HepG2 (cell line): Measurements from ENCODE around the gene RAB8A.

Experiments
- IRF9 ChIP-seq: sonication (generic); formaldehyde crosslinking; IDR thresholded peaks from 2 replicates; pipeline ENCODE4 v1.8.0; 2022; ENCODE audit warnings: missing genetic modification reagents, mild to moderate bottlenecking, borderline replicate concordance
- NCOR1 ChIP-seq: fragments of 200-600 bp; sonication (generic); IDR thresholded peaks from 2 replicates; pipeline ENCODE4 v1.7.0; 2017; ENCODE audit warnings: antibody characterized with exemption, low read length, borderline replicate concordance
- POLR2A ChIP-seq, 2 experiments: IDR thresholded peaks; 2 replicates each; pipeline ENCODE4 v1.6.1; 2011; ENCODE audit warnings: low read depth in 2 of 2, low read length in 2 of 2, mild to moderate bottlenecking in 1 of 2, moderate library complexity in 1 of 2; ENCODE audit not compliant: insufficient read depth in 1 of 2
- PRDM15 ChIP-seq: sonication (generic); formaldehyde crosslinking; IDR thresholded peaks from 2 replicates; pipeline ENCODE4 v1.4.0; 2020; ENCODE audit warnings: missing genetic modification reagents
- USF2 ChIP-seq, 2 experiments: sonication (generic) in 1 of 2; formaldehyde crosslinking in 1 of 2; IDR thresholded peaks; 2 replicates each; pipeline versions ENCODE4 v1.5.1 to v1.6.1; 2011 to 2020; ENCODE audit warnings: borderline replicate concordance in 1 of 2, low read depth in 1 of 2, low read length in 1 of 2, mild to moderate bottlenecking in 1 of 2, missing genetic modification reagents in 1 of 2, moderate library complexity in 1 of 2
- ZNF674 ChIP-seq: sonication (generic); formaldehyde crosslinking; IDR thresholded peaks from 2 replicates; pipeline ENCODE4 v1.5.0; 2020; ENCODE audit warnings: low read depth, mild to moderate bottlenecking, missing genetic modification reagents
- ZNF761 ChIP-seq: sonication (generic); formaldehyde crosslinking; conservative IDR thresholded peaks from 2 replicates; pipeline ENCODE4 v1.4.0; 2020; ENCODE audit warnings: mild to moderate bottlenecking, missing genetic modification reagents

GRCh38 chr19:16121141-16121540, 9.5 kb downstream of the RAB8A start:
- TF ChIP-seq USF2 (IDR thresholded peaks at IDR 0.05; ENCODE audit: low read depth, low read length) (no peak), USF2 (CRISPR knock-in tag; IDR thresholded peaks at IDR 0.05; ENCODE audit: borderline replicate concordance) (no peak), PRDM15 (no peak), NCOR1 (no peak), IRF9 (no peak), POLR2A (IDR thresholded peaks at IDR 0.05; ENCODE audit: insufficient read depth in 1 of 2, low read depth in 2 of 2, low read length in 2 of 2) (no peak), ZNF674 (CRISPR knock-in tag) (no peak), ZNF761 (CRISPR knock-in tag) (no peak)
